Activated CD4-positive, alpha-beta T cell treated with anti-CD3 and anti-CD28 coated beads, Interleukin-2, amount 10 ng/mL, durations not matched to agents 24 days and 14 days (primary cell): ENCODE results near the gene AZIN2. TPM values are rescaled to one million over a fixed set of nuclear protein-coding genes. Genes with fewer than 3 reads are reported as not detected.

ENCODE experiments used
- DNase-seq: peaks from one replicate; pipeline ENCODE4 v3.0.0; 2022
- H3K27ac Mint-ChIP-seq: one replicate; pipeline ENCODE4 v1.8.0; 2022; ENCODE audit warnings: mild to moderate bottlenecking, mixed read lengths
- H3K27me3 Mint-ChIP-seq: one replicate; pipeline ENCODE4 v1.8.0; 2022; ENCODE audit warnings: mixed read lengths
- H3K36me3 Mint-ChIP-seq: one replicate; pipeline ENCODE4 v1.8.0; 2022; ENCODE audit warnings: low read depth, mild to moderate bottlenecking, mixed read lengths
- H3K4me1 Mint-ChIP-seq: one replicate; pipeline ENCODE4 v1.8.0; 2021; ENCODE audit warnings: mixed read lengths
- H3K4me3 Mint-ChIP-seq: one replicate; pipeline ENCODE4 v1.8.0; 2022; ENCODE audit warnings: mild to moderate bottlenecking, moderate library complexity, mixed read lengths
- H3K9me3 Mint-ChIP-seq: one replicate; pipeline ENCODE4 v1.8.0; 2021; ENCODE audit warnings: mixed read lengths
- intact Hi-C: fragments of 100-400 bp; cut with micrococcal nuclease; formaldehyde crosslinking; loops from one replicate; pipeline ENCODE4 v1.15.1; 2023
- total RNA-seq: library from RNA; stranded (reverse); gene quantifications from 2 replicates; pipeline ENCODE4 v1.2.3, GENCODE V29; 2022

The AZIN2 gene
- total RNA-seq, 1 donor from 2014 or later: 1.4 TPM

DNA sequence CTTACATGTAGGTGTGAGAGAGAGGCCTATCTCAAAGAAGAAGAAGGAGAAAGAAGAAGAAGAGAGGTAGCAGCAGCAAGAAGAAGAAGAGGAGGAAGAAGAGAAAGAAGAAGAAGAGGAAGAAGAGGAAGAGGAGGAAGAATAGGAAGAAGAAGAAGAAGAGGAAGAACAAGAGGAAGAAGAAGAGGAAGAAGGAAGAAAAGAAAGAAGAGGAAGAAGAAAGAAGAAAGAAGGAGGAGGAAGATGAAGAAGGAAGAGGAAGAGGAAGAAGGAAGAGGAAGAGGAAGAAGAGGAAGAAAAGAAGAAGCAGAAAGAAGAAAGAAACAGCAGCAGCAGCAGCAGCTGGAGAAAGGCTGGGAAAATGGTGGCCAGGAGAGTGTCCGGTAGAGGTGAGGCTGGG is 10.3 kb upstream of the AZIN2 start:
- no peak overlapping the region for H3K27ac Mint-ChIP-seq
- H3K4me3 Mint-ChIP-seq: no peak overlapping the region
- no peak for DNase-seq
- peaks cover 2% of the 10 kb centered on the region for H3K4me1 Mint-ChIP-seq
- peaks cover 14% of the 10 kb centered on the region for H3K9me3 Mint-ChIP-seq
- H3K27me3 Mint-ChIP-seq: peaks cover 18% of the 10 kb centered on the region
- intact Hi-C loops: no loop called here
- no peaks in the 10 kb centered on the region for H3K36me3 Mint-ChIP-seq

DNA sequence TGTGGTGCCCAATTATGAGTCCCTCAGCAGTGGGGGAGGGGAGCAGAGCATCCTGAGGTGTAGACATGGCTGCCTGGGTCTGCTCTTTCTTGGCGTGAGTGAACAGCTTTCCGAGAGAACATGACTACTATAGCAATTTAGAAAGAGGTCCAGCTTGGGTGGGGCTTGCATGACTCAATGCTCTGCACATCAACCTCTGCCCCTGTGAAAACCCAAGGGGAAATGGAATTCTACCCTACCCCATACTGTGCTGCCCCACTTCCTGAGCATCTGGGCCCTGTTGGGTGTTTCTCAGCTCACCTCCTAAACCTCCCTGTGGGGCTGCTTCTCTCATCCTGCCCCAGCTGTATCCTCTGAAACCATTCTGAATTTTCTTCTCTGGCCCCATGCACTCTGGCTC is 8.2 kb upstream of the AZIN2 start:
- no peak overlapping the region for H3K27ac Mint-ChIP-seq
- H3K27me3 Mint-ChIP-seq: peaks cover 12% of the 10 kb centered on the region
- H3K4me3 Mint-ChIP-seq: no peak overlapping the region
- H3K4me1 Mint-ChIP-seq: peaks cover 2% of the 10 kb centered on the region
- intact Hi-C loops: no loop called here
- peaks cover 6% of the 10 kb centered on the region for H3K9me3 Mint-ChIP-seq
- no peaks in the 10 kb centered on the region for H3K36me3 Mint-ChIP-seq
- DNase-seq: no peak

GRCh38 chr1:33074193-33074945 is 6.6 kb upstream of the AZIN2 start:
- Mint-ChIP-seq H3K36me3 (no peaks in the 10 kb centered on the region), H3K27ac (no peak overlapping the region), H3K4me3 (no peak overlapping the region), H3K4me1 (peaks cover 2% of the 10 kb centered on the region), H3K9me3 (peaks cover 5% of the 10 kb centered on the region), H3K27me3 (peaks cover 9% of the 10 kb centered on the region)
- intact Hi-C loops: no loop called here
- DNase-seq: no peak

DNA sequence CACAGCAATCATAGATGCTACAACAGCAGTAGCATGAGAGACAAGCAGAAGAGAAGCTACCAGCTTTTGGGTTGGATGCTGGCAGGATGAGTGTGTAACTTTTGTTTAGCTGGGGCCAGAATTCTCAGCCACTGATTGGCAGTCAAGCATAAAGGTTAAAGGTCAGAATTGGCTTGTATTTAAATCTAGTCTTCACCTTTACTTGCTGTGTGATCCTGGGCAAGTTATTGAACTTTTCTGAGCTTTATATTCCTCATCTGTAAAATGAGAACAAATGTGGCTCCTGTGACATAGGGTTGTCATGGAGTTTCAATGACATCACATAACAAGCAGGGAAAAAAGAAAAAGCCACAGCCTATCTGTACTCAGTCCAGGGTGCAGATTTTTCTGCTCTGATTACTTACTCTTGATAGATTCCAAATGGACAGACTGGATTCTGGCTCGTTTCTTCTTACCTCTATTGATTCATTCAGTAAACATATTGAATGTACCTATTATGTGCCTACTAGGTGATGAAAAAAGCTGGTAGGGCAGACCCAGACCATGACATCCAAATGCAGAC is 2.8 kb upstream of the AZIN2 start:
- H3K36me3 Mint-ChIP-seq: no peaks in the 10 kb centered on the region
- no peak overlapping the region for H3K4me3 Mint-ChIP-seq
- peaks cover 19% of the 10 kb centered on the region for H3K4me1 Mint-ChIP-seq
- DNase-seq: no peak
- H3K27me3 Mint-ChIP-seq: peaks cover 13% of the 10 kb centered on the region
- H3K9me3 Mint-ChIP-seq: no peaks in the 10 kb centered on the region
- intact Hi-C loops: no loop called here
- no peak overlapping the region for H3K27ac Mint-ChIP-seq

- H3K9me3 Mint-ChIP-seq: no peaks in the 10 kb centered on the region
- peak overlapping the region; percentile 77 for H3K4me3 Mint-ChIP-seq
- H3K27ac Mint-ChIP-seq: peak overlapping the region; percentile 10
- peaks cover 21% of the 10 kb centered on the region for H3K4me1 Mint-ChIP-seq
- H3K36me3 Mint-ChIP-seq: no peaks in the 10 kb centered on the region
- DNase-seq: no peak
- intact Hi-C loops: loop anchor here (2.0 kb wide), 1 partner anchor 46 kb away; no protein-coding TSS in a partner anchor
- H3K27me3 Mint-ChIP-seq: peaks cover 16% of the 10 kb centered on the region
Measured at GRCh38 chr1:33080373-33080772, 580 bp upstream of the AZIN2 start.

- Mint-ChIP-seq H3K27me3 (peaks cover 16% of the 10 kb centered on the region), H3K4me1 (peaks cover 26% of the 10 kb centered on the region), H3K27ac (no peak overlapping the region), H3K9me3 (no peaks in the 10 kb centered on the region), H3K36me3 (no peaks in the 10 kb centered on the region), H3K4me3 (peak overlapping the region; percentile 77)
- intact Hi-C loops: loop anchor here (2.0 kb wide), 1 partner anchor 45 kb away; no protein-coding TSS in a partner anchor
- DNase-seq: peak; percentile 72
Measured at GRCh38 chr1:33081554-33082305, 777 bp downstream of the AZIN2 start.

GRCh38 chr1:33082575-33083108 is 1.7 kb downstream of the AZIN2 start:
- H3K4me3 Mint-ChIP-seq: peak overlapping the region; percentile 31
- H3K4me1 Mint-ChIP-seq: peaks cover 28% of the 10 kb centered on the region
- H3K27me3 Mint-ChIP-seq: peaks cover 16% of the 10 kb centered on the region
- no peak for DNase-seq
- no peaks in the 10 kb centered on the region for H3K36me3 Mint-ChIP-seq
- H3K9me3 Mint-ChIP-seq: no peaks in the 10 kb centered on the region
- intact Hi-C loops: no loop called here
- H3K27ac Mint-ChIP-seq: no peak overlapping the region

GRCh38 chr1:33085332-33085731 is 4.4 kb downstream of the AZIN2 start:
- Mint-ChIP-seq H3K36me3 (no peaks in the 10 kb centered on the region), H3K27me3 (peaks cover 16% of the 10 kb centered on the region), H3K4me3 (no peak overlapping the region), H3K4me1 (peaks cover 40% of the 10 kb centered on the region), H3K9me3 (no peaks in the 10 kb centered on the region), H3K27ac (no peak overlapping the region)
- no peak for DNase-seq
- intact Hi-C loops: no loop called here

- Mint-ChIP-seq H3K9me3 (no peaks in the 10 kb centered on the region), H3K27ac (no peak overlapping the region), H3K4me3 (no peak overlapping the region), H3K27me3 (peaks cover 16% of the 10 kb centered on the region), H3K4me1 (peaks cover 42% of the 10 kb centered on the region), H3K36me3 (no peaks in the 10 kb centered on the region)
- DNase-seq: peak; percentile 82
- intact Hi-C loops: loop anchor here (1.0 kb wide), 2 partner anchors 153 to 210 kb away; no protein-coding TSS in a partner anchor
Measured at GRCh38 chr1:33086384-33086850, 5.5 kb downstream of the AZIN2 start.

GRCh38 chr1:33087677-33088076 is 6.7 kb downstream of the AZIN2 start:
- Mint-ChIP-seq H3K4me3 (peak overlapping the region; percentile 50), H3K9me3 (no peaks in the 10 kb centered on the region), H3K36me3 (no peaks in the 10 kb centered on the region), H3K27ac (no peak overlapping the region), H3K27me3 (peaks cover 6% of the 10 kb centered on the region), H3K4me1 (peaks cover 36% of the 10 kb centered on the region)
- intact Hi-C loops: no loop called here
- no peak for DNase-seq

DNA sequence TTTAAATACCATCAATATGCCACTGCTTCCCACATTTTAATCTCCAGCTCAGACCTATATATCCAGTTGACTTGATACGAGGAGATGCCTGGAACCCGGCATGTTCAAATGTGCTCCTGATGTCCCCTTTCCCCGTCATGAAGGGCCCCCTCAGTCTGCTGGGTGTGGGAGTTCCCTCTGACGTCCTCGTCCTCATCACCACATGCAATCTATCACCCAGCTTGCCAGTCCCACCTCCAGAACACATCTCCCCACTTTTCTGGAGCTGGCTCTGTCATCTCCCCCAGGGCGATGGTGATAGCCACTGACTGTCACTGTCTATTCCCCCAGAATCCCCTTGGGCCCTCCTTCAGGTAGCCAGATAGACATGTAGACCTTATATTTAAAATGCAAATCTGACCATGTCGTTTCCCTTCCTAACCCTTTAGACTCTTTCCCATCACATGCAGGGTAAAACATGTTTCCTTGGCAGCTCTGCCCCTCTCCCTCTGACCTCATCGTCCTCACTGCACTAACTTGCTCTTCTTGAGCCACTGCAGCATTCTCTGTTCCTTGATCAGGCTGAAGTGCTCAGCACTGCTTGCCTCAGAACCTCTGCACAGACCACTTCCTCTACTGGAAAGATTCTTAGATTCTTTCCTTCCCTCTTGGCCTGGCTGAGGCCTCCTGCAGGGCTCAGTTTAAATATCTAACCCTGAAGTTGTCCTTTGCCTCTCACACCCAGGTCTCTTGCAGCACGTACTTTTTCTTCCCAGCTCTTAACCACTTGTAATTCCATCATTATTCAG is 7.4 kb downstream of the AZIN2 start:
- Mint-ChIP-seq H3K4me3 (peak overlapping the region; percentile 50), H3K4me1 (peaks cover 34% of the 10 kb centered on the region), H3K9me3 (no peaks in the 10 kb centered on the region), H3K27ac (peak overlapping the region; percentile 57), H3K36me3 (no peaks in the 10 kb centered on the region), H3K27me3 (peaks cover 2% of the 10 kb centered on the region)
- intact Hi-C loops: no loop called here
- DNase-seq: peak; percentile 79

DNA sequence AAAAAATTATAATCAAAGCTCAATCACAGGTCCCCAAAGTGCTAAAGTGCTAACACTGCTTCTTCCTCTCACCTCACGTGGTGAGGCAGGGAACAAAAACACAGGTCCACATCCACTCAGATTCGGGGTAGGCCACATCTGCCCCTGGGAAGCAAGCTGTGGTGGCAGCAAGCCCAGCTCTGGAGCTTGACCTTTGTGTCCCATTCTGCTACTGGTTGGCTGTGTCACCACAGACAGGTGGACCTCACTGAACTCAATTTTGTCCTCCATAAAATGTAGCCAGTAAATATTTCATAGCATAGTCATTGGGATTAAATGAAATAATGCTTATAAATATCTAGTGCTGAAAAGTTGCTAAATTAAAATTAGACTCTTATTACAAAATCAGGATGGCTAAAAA is 8.5 kb downstream of the AZIN2 start:
- H3K4me1 Mint-ChIP-seq: peaks cover 33% of the 10 kb centered on the region
- intact Hi-C loops: no loop called here
- no peak overlapping the region for H3K27ac Mint-ChIP-seq
- DNase-seq: no peak
- H3K9me3 Mint-ChIP-seq: no peaks in the 10 kb centered on the region
- H3K4me3 Mint-ChIP-seq: no peak overlapping the region
- peaks cover 1% of the 10 kb centered on the region for H3K36me3 Mint-ChIP-seq
- no peaks in the 10 kb centered on the region for H3K27me3 Mint-ChIP-seq

DNA sequence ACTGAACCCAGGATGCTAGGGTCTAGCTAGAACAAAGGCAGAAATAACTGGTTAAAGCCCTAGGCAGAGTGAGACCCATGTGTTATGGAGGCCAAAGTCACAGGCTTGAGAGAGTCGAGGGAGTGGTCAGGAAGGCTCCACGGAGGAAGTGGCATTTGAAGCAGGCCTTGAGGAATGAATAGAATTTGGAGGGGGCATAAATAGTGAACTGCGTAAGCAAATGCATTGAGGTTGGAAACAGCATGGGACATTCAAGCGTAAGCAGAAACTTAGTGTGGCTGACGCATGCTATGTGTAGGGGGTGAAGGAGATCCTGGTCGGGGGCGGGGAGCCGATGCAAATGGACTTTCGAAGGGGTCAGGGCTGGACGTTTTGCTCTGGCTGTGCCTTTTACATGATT is 11.5 kb downstream of the AZIN2 start:
- Mint-ChIP-seq H3K27ac (no peak overlapping the region), H3K4me3 (no peak overlapping the region), H3K4me1 (peaks cover 48% of the 10 kb centered on the region), H3K9me3 (no peaks in the 10 kb centered on the region), H3K27me3 (no peaks in the 10 kb centered on the region), H3K36me3 (peaks cover 1% of the 10 kb centered on the region)
- no peak for DNase-seq
- intact Hi-C loops: loop anchor here (10.0 kb wide), 1 partner anchor 382 kb away; the partner anchor contains the start of gene ZSCAN20
